HG02610 (cell line): Measurements from ENCODE around the gene ATXN7L1.
"Not testable (repeated sequence)": the region's sequence is repeated elsewhere in the genome, so short reads cannot be mapped to it uniquely, and the experiment has no call there.

Experiments
- ATAC-seq: cut with Tn5 transposase; IDR thresholded peaks from one replicate; pipeline ENCODE4 v1.9.1; 2021; ENCODE audit warnings: mild to moderate bottlenecking, moderate library complexity; ENCODE audit not compliant: unreplicated experiment

The ATXN7L1 gene

GRCh38 chr7:105623906-105624305 lies 252.5 kb downstream of the ATXN7L1 start:
- no peak for ATAC-seq

GRCh38 chr7:105623378-105623777 lies 253.0 kb downstream of the ATXN7L1 start:
- no peak for ATAC-seq

- ATAC-seq: no peak
Measured at GRCh38 chr7:105622106-105622731, 254.2 kb downstream of the ATXN7L1 start.

GRCh38 chr7:105621617-105622016 lies 254.8 kb downstream of the ATXN7L1 start:
- ATAC-seq: no peak

GRCh38 chr7:105621176-105621575 lies 255.2 kb downstream of the ATXN7L1 start:
- no peak for ATAC-seq

GRCh38 chr7:105619590-105619989 lies 256.8 kb downstream of the ATXN7L1 start:
- no peak for ATAC-seq

GRCh38 chr7:105618016-105618296 lies 258.4 kb downstream of the ATXN7L1 start:
- ATAC-seq: no peak

- ATAC-seq: no peak
Measured at GRCh38 chr7:105617280-105618015, 259.0 kb downstream of the ATXN7L1 start.

- ATAC-seq: no peak
Measured at GRCh38 chr7:105614341-105614840, 262.0 kb downstream of the ATXN7L1 start.

- no peak for ATAC-seq
Measured at GRCh38 chr7:105613611-105614330, 262.6 kb downstream of the ATXN7L1 start.

- ATAC-seq: no peak
Measured at GRCh38 chr7:105612806-105613205, 263.6 kb downstream of the ATXN7L1 start.

GRCh38 chr7:105611856-105612775 lies 264.3 kb downstream of the ATXN7L1 start:
- no peak for ATAC-seq

GRCh38 chr7:105610165-105610930 lies 266.1 kb downstream of the ATXN7L1 start:
- no peak for ATAC-seq

- ATAC-seq: no peak
Measured at GRCh38 chr7:105602325-105603305, 273.8 kb downstream of the ATXN7L1 start.

GRCh38 chr7:105600720-105601550 lies 275.5 kb downstream of the ATXN7L1 start:
- no peak for ATAC-seq

GRCh38 chr7:105599551-105599950 lies 276.8 kb downstream of the ATXN7L1 start:
- ATAC-seq: no peak

- ATAC-seq: not testable (repeated sequence)
Measured at GRCh38 chr7:105599080-105599479, 277.3 kb downstream of the ATXN7L1 start.

- ATAC-seq: no peak
Measured at GRCh38 chr7:105596866-105597265, 279.5 kb downstream of the ATXN7L1 start.
